GM04504 (cell line): ENCODE measurements around the gene SH2B3.
"Not testable (repeated sequence)": the region's sequence is repeated elsewhere in the genome, so short reads cannot be mapped to it uniquely, and the experiment has no call there.

Experiments
- DNase-seq: peaks from one replicate; pipeline ENCODE4 v3.0.0-alpha.2; 2012; ENCODE audit warnings: low read depth

The SH2B3 gene

GRCh38 chr12:111460111-111460510 lies 54.4 kb downstream of the SH2B3 start:
- not testable (repeated sequence) for DNase-seq

- peak; percentile 65 for DNase-seq
Observed at GRCh38 chr12:111462210-111462769, 56.6 kb downstream of the SH2B3 start.

GRCh38 chr12:111467092-111467856 lies 61.6 kb downstream of the SH2B3 start:
- no peak for DNase-seq

GRCh38 chr12:111467857-111468241 lies 62.1 kb downstream of the SH2B3 start:
- DNase-seq: peak; percentile 56

GRCh38 chr12:111469401-111469800 lies 63.7 kb downstream of the SH2B3 start:
- DNase-seq: no peak

- DNase-seq: no peak
Observed at GRCh38 chr12:111471236-111471635, 65.5 kb downstream of the SH2B3 start.

- DNase-seq: no peak
Observed at GRCh38 chr12:111482462-111482861, 76.7 kb downstream of the SH2B3 start.

- DNase-seq: no peak
Observed at GRCh38 chr12:111488271-111488670, 82.5 kb downstream of the SH2B3 start.

GRCh38 chr12:111488798-111489197 lies 83.1 kb downstream of the SH2B3 start:
- DNase-seq: no peak

GRCh38 chr12:111492979-111493378 lies 87.3 kb downstream of the SH2B3 start:
- DNase-seq: not testable (repeated sequence)

- no peak for DNase-seq
Observed at GRCh38 chr12:111494676-111495075, 89.0 kb downstream of the SH2B3 start.
